ENCODE results near the gene TMEM132A. TPM values are rescaled to one million over a fixed set of nuclear protein-coding genes. Genes with fewer than 3 reads are reported as not detected.

TMEM132A gene
- total RNA-seq, 2 donors from 2014 or later: 9.3 to 12.2 TPM

DNA sequence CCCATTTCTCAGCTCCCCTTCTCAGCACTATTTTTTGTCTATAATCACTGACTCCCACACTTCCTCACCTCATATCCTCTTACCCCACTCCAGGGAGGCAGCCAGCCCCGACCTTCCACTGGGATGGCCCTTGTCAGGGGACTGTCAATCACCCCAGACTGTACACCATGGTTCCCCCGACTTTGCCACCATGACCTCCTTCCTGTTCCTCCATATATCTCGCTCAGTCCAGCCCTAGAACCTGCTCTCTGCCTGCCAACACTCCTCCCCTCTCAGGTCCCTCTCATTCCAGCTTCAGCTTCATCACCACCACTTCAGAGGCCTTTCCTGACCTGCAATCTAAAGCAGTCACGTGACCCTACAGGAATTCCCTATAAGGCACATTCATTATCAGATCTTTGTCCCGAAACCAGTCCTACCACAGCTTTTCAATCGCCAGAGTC lies 34.4 kb upstream of the TMEM132A start:
- no peaks in the 10 kb centered on the region for H3K9me3 ChIP-seq
- TF ChIP-seq, protein P1, sequence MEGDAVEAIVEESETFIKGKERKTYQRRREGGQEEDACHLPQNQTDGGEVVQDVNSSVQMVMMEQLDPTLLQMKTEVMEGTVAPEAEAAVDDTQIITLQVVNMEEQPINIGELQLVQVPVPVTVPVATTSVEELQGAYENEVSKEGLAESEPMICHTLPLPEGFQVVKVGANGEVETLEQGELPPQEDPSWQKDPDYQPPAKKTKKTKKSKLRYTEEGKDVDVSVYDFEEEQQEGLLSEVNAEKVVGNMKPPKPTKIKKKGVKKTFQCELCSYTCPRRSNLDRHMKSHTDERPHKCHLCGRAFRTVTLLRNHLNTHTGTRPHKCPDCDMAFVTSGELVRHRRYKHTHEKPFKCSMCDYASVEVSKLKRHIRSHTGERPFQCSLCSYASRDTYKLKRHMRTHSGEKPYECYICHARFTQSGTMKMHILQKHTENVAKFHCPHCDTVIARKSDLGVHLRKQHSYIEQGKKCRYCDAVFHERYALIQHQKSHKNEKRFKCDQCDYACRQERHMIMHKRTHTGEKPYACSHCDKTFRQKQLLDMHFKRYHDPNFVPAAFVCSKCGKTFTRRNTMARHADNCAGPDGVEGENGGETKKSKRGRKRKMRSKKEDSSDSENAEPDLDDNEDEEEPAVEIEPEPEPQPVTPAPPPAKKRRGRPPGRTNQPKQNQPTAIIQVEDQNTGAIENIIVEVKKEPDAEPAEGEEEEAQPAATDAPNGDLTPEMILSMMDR (IDR thresholded peaks at IDR 0.05): no peak
- no peak for TF ChIP-seq POLR2A (IDR thresholded peaks at IDR 0.05)
- H3K4me3 ChIP-seq: no peak overlapping the region
- intact Hi-C loops (cut with DNase I): no loop called here
- no peaks in the 10 kb centered on the region for H3K27me3 ChIP-seq
- DNase-seq (no peak), ATAC-seq (no peak)
- WGBS, 2 donors: 29 to 55% methylated on average over 6 of the region's 6 CpGs
- H3K27ac ChIP-seq: no peak overlapping the region
- no peaks in the 10 kb centered on the region for H3K4me1 ChIP-seq
- H3K36me3 ChIP-seq (replicated peaks in 1 of 2; ENCODE audit: insufficient read depth in 1 of 2, low read depth in 2 of 2): peaks cover 0 to 8% of the 10 kb centered on the region in 2 donors

DNA sequence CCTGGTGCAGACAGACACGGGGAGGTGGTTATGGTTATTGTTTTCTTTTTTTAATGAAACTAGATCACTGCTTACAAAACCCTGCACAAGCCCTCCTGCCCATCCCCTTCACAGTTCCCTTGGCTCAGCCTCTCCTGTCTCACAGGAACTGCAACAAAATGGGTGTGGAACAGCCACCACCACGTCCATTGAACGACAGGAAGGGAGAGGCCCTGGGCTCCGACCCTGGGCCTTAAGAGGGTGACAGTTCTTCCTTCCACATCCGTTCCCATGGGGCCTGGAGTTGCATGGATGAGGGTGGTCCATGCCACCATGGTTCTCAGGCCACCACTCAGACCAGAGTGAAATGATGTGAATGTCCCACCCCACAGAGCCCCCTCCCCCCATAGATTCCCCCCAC lies 33.6 kb upstream of the TMEM132A start:
- no peaks in the 10 kb centered on the region for H3K27me3 ChIP-seq
- H3K9me3 ChIP-seq: no peaks in the 10 kb centered on the region
- H3K4me1 ChIP-seq: no peaks in the 10 kb centered on the region
- H3K4me3 ChIP-seq: no peak overlapping the region
- no peak overlapping the region for H3K27ac ChIP-seq
- ATAC-seq (no peak), DNase-seq (no peak)
- peaks cover 0 to 14% of the 10 kb centered on the region in 2 donors for H3K36me3 ChIP-seq (replicated peaks in 1 of 2; ENCODE audit: insufficient read depth in 1 of 2, low read depth in 2 of 2)
- intact Hi-C loops (cut with DNase I): no loop called here
- TF ChIP-seq, protein P1 (IDR thresholded peaks at IDR 0.05): no peak
- no peak for TF ChIP-seq POLR2A (IDR thresholded peaks at IDR 0.05)
- WGBS, 2 donors: 65 to 67% methylated on average over 5 of the region's 5 CpGs

- no peaks in the 10 kb centered on the region for H3K27me3 ChIP-seq
- TF ChIP-seq, protein P1 (IDR thresholded peaks at IDR 0.05): no peak
- no peak for TF ChIP-seq POLR2A (IDR thresholded peaks at IDR 0.05)
- ATAC-seq: no peak
- peaks cover 0 to 19% of the 10 kb centered on the region in 2 donors for H3K36me3 ChIP-seq (replicated peaks in 1 of 2; ENCODE audit: insufficient read depth in 1 of 2, low read depth in 2 of 2)
- H3K9me3 ChIP-seq: no peaks in the 10 kb centered on the region
- H3K4me3 ChIP-seq: no peak overlapping the region
- no peak for DNase-seq
- no peak overlapping the region for H3K27ac ChIP-seq
- intact Hi-C loops (cut with DNase I): no loop called here
- 74 to 90% methylated on average over 7 of the region's 7 CpGs for WGBS, 2 donors
- no peaks in the 10 kb centered on the region for H3K4me1 ChIP-seq
Measured at GRCh38 chr11:60891103-60891741, 33.0 kb upstream of the TMEM132A start.

GRCh38 chr11:60895687-60896086 lies 28.6 kb upstream of the TMEM132A start:
- Histone ChIP-seq H3K27me3 (no peaks in the 10 kb centered on the region), H3K4me3 (no peak overlapping the region), H3K9me3 (no peaks in the 10 kb centered on the region), H3K4me1 (no peaks in the 10 kb centered on the region), H3K27ac (no peak overlapping the region), H3K36me3 (replicated peaks in 1 of 2; ENCODE audit: insufficient read depth in 1 of 2, low read depth in 2 of 2) (peaks cover 27 to 50% of the 10 kb centered on the region in 2 donors)
- ATAC-seq: no peak
- intact Hi-C loops (cut with DNase I): no loop called here
- 75 to 85% methylated on average over 5 of the region's 5 CpGs for WGBS, 2 donors
- TF ChIP-seq, protein P1 (IDR thresholded peaks at IDR 0.05): no peak
- no peak for TF ChIP-seq POLR2A (IDR thresholded peaks at IDR 0.05)
- DNase-seq: no peak

DNA sequence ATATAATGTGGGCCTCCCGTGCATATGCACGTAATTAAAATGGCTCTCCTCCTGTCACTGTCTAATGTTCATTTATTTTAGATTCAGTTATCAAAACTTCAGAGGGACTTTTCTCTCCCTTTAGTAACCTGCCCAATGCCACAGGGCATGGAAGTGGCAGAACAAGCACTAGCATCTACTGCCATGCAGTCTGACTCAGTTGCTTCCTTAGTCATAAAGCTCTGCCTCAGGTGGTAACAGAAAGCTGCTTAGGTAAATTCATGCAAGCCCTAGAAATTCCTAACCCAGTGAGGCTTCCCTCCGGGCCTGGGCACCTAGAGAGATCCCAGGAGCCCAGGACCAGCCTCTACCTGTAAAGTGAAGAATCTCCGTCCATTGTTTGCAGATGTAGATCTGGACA lies 26.8 kb upstream of the TMEM132A start:
- intact Hi-C loops (cut with DNase I): no loop called here
- DNase-seq (no peak), ATAC-seq (no peak)
- WGBS, 2 donors: 96% methylated on average over 4 of the region's 4 CpGs
- H3K27me3 ChIP-seq: no peaks in the 10 kb centered on the region
- H3K9me3 ChIP-seq: no peaks in the 10 kb centered on the region
- H3K36me3 ChIP-seq (replicated peaks in 1 of 2; ENCODE audit: insufficient read depth in 1 of 2, low read depth in 2 of 2): peaks cover 29 to 65% of the 10 kb centered on the region in 2 donors
- H3K27ac ChIP-seq: no peak overlapping the region
- H3K4me1 ChIP-seq: no peaks in the 10 kb centered on the region
- TF ChIP-seq POLR2A (IDR thresholded peaks at IDR 0.05): no peak
- TF ChIP-seq, protein P1 (IDR thresholded peaks at IDR 0.05): no peak
- H3K4me3 ChIP-seq: no peak overlapping the region
